ENCODE measurements around the gene IL17B.
"Not testable (repeated sequence)": the region's sequence is repeated elsewhere in the genome, so short reads cannot be mapped to it uniquely, and the experiment has no call there.

DNA sequence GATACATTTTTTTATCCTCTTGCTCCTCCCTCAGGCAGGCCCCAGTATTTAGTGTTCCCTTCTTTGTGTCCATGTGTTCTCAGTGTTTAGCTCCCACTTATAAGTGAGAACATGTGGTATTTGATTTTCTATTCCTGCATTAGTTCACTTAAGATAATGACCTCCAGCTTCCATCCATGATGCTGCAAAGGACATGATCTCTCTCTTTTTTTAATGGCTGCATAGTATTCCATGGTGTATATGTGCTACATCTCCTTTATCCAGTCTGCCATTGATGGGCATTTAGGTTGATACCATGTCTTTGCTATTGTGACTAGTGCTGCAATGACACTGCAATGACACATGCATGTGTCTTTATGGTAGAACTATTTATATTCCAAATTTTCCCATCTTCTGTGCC lies 15.9 kb upstream of the IL17B start:
- not testable (repeated sequence) for TF ChIP-seq CTCF, POLR2A (IDR thresholded peaks at IDR 0.05)

Measured in esophagus squamous epithelium (tissue), 4 donors.